ENCODE measurements around the gene MNT. TPM values are rescaled to one million over a fixed set of nuclear protein-coding genes. Genes with fewer than 3 reads are reported as not detected.
A peak's percentile ranks its signal among the peaks of the same experiment; 100 is the strongest.

The MNT gene
- total and polyA plus RNA-seq, 2 of the 8 experiments (the other 6 are each of a cell fraction or from before 2014, with no cell fraction given), result 5.0 to 17.3 TPM

GRCh38 chr17:2401426-2402221, 764 bp upstream of the MNT start (continued):
- TF ChIP-seq HDAC6 (IDR thresholded peaks at IDR 0.05; ENCODE audit: low read depth, low read length) (no peak), KDM1A (IDR thresholded peaks at IDR 0.05; ENCODE audit: borderline replicate concordance, low read length) (no peak), CBX5 (IDR thresholded peaks at IDR 0.05; ENCODE audit: low read depth, low read length) (no peak), RBBP5 (IDR thresholded peaks at IDR 0.05; ENCODE audit: borderline replicate concordance, low read depth, low read length) (0 out of 2 replicates have a peak, but pooled peaks have one; percentile 43), TAF7 (optimal IDR thresholded peaks at IDR 0.05; ENCODE audit: borderline replicate concordance, low read depth, low read length) (no peak), SIRT6 (IDR thresholded peaks at IDR 0.05; ENCODE audit: low read length) (no peak), ZNF274 (IDR thresholded peaks at IDR 0.05; ENCODE audit: borderline replicate concordance, extremely low read depth, low read length) (no peak), HDAC2 (IDR thresholded peaks at IDR 0.05; ENCODE audit: borderline replicate concordance in 1 of 2, low read depth in 2 of 2, low read length in 2 of 2) (peak; percentile 9 to 94; a peak in 2 of 4 replicates), CTCF (IDR thresholded peaks at IDR 0.05; ENCODE audit: control extremely low read depth in 1 of 3, insufficient read depth in 1 of 3, low read depth in 1 of 3, low read length in 3 of 3) (no peak), SAP30 (IDR thresholded peaks at IDR 0.05; ENCODE audit: insufficient read depth, insufficient replicate concordance, low read length) (no peak), TEAD4 (IDR thresholded peaks at IDR 0.05; ENCODE audit: low read depth, low read length) (no peak), GABPA (IDR thresholded peaks at IDR 0.05; ENCODE audit: borderline replicate concordance, insufficient read depth, low read length) (no peak), FOSL1 (IDR thresholded peaks at IDR 0.05; ENCODE audit: insufficient read depth, low read depth, low read length) (no peak), MAFK (IDR thresholded peaks at IDR 0.05; ENCODE audit: low read depth, low read length) (no peak), YY1 (IDR thresholded peaks at IDR 0.05; ENCODE audit: low read depth, low read length) (peak; percentile 38; the same call in 1 of the 2 replicates), SP2 (IDR thresholded peaks at IDR 0.05; ENCODE audit: low read length) (no peak), KDM5A (IDR thresholded peaks at IDR 0.05; ENCODE audit: low read length) (no peak), CHD2 (IDR thresholded peaks at IDR 0.05; ENCODE audit: low read length) (peak; percentile 56; the same call in 1 of the 2 replicates), CBX8 (IDR thresholded peaks at IDR 0.05; ENCODE audit: borderline replicate concordance, low read depth, low read length) (no peak), RXRA (IDR thresholded peaks at IDR 0.05; ENCODE audit: insufficient read depth, low read depth, low read length) (no peak), BRCA1 (IDR thresholded peaks at IDR 0.05; ENCODE audit: low read depth, low read length) (no peak)
